Islet of Langerhans (tissue), 1 donor: ENCODE data around the gene SLC10A3.

Experiments used
- FAIRE-seq: peaks from one replicate; lab custom pipeline; 2011; peaks lifted over from hg19 to GRCh38; lab: Jason Lieb, UNC

The SLC10A3 gene

DNA sequence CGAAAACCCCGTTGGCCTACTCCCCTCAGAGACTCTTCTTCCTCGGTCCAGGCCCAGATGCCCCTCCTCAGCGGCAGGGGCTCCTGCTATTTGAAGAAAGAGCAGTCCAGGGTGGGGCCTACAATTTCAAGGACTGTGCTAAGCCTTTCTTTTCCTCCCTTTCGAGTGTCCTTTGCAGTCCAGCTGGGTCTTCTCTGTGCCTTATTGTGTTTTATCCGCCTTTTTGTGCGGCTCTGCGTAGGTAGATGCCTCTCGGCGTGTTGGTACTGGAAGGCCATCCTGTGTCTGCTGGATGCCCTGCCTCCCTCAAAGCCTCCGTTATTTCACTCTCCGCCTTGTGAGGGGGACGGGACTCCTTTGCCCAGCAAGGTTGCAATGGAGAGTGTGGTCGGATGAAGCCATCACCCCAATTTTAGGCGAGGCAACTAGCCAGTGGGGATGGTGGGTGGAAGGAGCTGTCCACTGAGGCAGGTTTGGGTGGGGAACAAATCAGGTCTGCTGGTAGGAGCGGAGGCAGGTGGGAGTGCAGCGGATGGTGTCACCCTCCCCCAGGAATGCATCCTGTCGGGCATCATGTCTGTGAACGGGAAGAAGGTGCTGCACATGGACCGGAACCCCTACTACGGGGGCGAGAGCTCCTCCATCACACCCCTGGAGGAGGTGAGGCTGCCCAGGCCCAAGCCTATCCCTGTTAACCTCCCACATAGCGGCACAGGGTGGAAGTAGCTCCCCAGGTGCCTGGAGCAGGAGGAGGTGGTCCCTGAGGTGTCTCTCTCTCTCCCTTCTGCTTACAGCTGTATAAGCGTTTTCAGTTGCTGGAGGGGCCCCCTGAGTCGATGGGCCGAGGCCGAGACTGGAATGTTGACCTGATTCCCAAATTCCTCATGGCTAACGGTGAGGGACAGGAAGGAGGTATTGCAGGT lies 52.2 kb downstream of the SLC10A3 start:
- FAIRE-seq: no peak
